Natural killer cell (primary cell): ENCODE measurements around the gene ZNF532. TPM values are rescaled to one million over a fixed set of nuclear protein-coding genes. Genes with fewer than 3 reads are reported as not detected.

Experiments used
- ATAC-seq, 3 donors: fragments of 150-1000 bp in 2 of 3; fragments of 200-7000 bp in 1 of 3; cut with Tn5 transposase; 1 replicate in 1 of 3; 2 replicates in 2 of 3; pipeline ENCODE4 v1.10.0; 2021; ENCODE audit warnings: mild to moderate bottlenecking in 2 of 3, moderate library complexity in 2 of 3
- DNase-seq, 2 donors: peaks; one replicate each; pipeline versions ENCODE4 v3.0.0 to v3.0.0-alpha.2; 2013 to 2021; ENCODE audit warnings: mixed read lengths in 1 of 2
- H3K27ac ChIP-seq: one replicate; pipeline ENCODE4 v1.5.1; 2013; ENCODE audit warnings: mild to moderate bottlenecking, low read length
- H3K27me3 ChIP-seq: one replicate; pipeline ENCODE4 v1.6.1; 2013; ENCODE audit warnings: low read length; ENCODE audit not compliant: control insufficient read depth, insufficient read depth
- H3K36me3 ChIP-seq: one replicate; pipeline ENCODE4 v1.6.1; 2013; ENCODE audit warnings: low read length; ENCODE audit not compliant: control insufficient read depth, insufficient read depth
- H3K4me1 ChIP-seq: one replicate; pipeline ENCODE4 v1.6.1; 2013; ENCODE audit warnings: low read length; ENCODE audit not compliant: control insufficient read depth, insufficient read depth
- H3K4me3 ChIP-seq: one replicate; pipeline ENCODE4 v1.5.1; 2013; ENCODE audit warnings: low read length
- H3K9me3 ChIP-seq: one replicate; pipeline ENCODE4 v1.6.1; 2013; ENCODE audit warnings: low read length; ENCODE audit not compliant: control insufficient read depth, insufficient read depth
- H3K27ac Mint-ChIP-seq, 2 donors: one replicate each; pipeline ENCODE4 v1.8.0; 2022; ENCODE audit warnings: mild to moderate bottlenecking in 2 of 2, mixed read lengths in 2 of 2, moderate library complexity in 1 of 2
- H3K27me3 Mint-ChIP-seq, 2 donors: one replicate each; pipeline ENCODE4 v1.8.0; 2022; ENCODE audit warnings: low read depth in 2 of 2, mixed read lengths in 2 of 2
- H3K36me3 Mint-ChIP-seq: one replicate; pipeline ENCODE4 v1.8.0; 2022; ENCODE audit warnings: mixed read lengths
- H3K4me1 Mint-ChIP-seq, 2 donors: one replicate each; pipeline ENCODE4 v1.8.0; 2022; ENCODE audit warnings: mixed read lengths in 2 of 2
- H3K4me3 Mint-ChIP-seq: one replicate; pipeline ENCODE4 v1.8.0; 2022; ENCODE audit warnings: mild to moderate bottlenecking, moderate library complexity, mixed read lengths
- H3K9me3 Mint-ChIP-seq, 2 donors: one replicate each; pipeline ENCODE4 v1.8.0; 2022; ENCODE audit warnings: mixed read lengths in 2 of 2
- WGBS: methylation state at CpG from one replicate; pipeline ENCODE4 v1.1.7; 2013; ENCODE audit warnings: missing lambda C conversion rate; ENCODE audit not compliant: insufficient coverage; 5-methylcytosine and 5-hydroxymethylcytosine counted together
- intact Hi-C: fragments of 100-400 bp; cut with micrococcal nuclease; formaldehyde crosslinking; loops from one replicate; pipeline ENCODE4 v1.14.2; 2022
- total RNA-seq, 4 donors: library from RNA; stranded (reverse); fragments of 120-200 nt in 1 of 4; gene quantifications; one replicate each; pipeline versions ENCODE4 v1.2.3 to v1.2.4, GENCODE V29; 2013 to 2022
- TF ChIP-seq, protein P1 (sequence below): fragments of 200-600 bp; IDR thresholded peaks from one replicate; pipeline ENCODE4 v1.8.0; 2022; ENCODE audit warnings: antibody characterized with exemption

ZNF532 gene
- total RNA-seq, 3 donors from 2014 or later (not counting 1 experiment from before 2014, with no cell fraction given), result 4.8 to 28.5 (median 6.1) TPM

GRCh38 chr18:58845928-58846724, 18.6 kb upstream of the ZNF532 start:
- intact Hi-C loops, result no loop called here
- peaks cover 5% of the 10 kb centered on the region for H3K27me3 ChIP-seq
- Mint-ChIP-seq H3K9me3 (no peaks in the 10 kb centered on the region), H3K27ac (no peak overlapping the region), H3K36me3 (no peaks in the 10 kb centered on the region), H3K4me1 (peaks cover 0 to 6% of the 10 kb centered on the region in 2 donors), H3K27me3 (peaks cover 28 to 64% of the 10 kb centered on the region in 2 donors), H3K4me3 (no peak overlapping the region)
- H3K4me1 ChIP-seq, result peaks cover 7% of the 10 kb centered on the region
- 91% methylated on average over 17 of the region's 17 CpGs for WGBS
- no peaks in the 10 kb centered on the region for H3K9me3 ChIP-seq
- no peaks in the 10 kb centered on the region for H3K36me3 ChIP-seq
- no peak overlapping the region for H3K27ac ChIP-seq
- H3K4me3 ChIP-seq, result no peak overlapping the region
- TF ChIP-seq, protein P1, sequence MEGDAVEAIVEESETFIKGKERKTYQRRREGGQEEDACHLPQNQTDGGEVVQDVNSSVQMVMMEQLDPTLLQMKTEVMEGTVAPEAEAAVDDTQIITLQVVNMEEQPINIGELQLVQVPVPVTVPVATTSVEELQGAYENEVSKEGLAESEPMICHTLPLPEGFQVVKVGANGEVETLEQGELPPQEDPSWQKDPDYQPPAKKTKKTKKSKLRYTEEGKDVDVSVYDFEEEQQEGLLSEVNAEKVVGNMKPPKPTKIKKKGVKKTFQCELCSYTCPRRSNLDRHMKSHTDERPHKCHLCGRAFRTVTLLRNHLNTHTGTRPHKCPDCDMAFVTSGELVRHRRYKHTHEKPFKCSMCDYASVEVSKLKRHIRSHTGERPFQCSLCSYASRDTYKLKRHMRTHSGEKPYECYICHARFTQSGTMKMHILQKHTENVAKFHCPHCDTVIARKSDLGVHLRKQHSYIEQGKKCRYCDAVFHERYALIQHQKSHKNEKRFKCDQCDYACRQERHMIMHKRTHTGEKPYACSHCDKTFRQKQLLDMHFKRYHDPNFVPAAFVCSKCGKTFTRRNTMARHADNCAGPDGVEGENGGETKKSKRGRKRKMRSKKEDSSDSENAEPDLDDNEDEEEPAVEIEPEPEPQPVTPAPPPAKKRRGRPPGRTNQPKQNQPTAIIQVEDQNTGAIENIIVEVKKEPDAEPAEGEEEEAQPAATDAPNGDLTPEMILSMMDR, result no peak
- no peak for DNase-seq
- ATAC-seq, result no peak

DNA sequence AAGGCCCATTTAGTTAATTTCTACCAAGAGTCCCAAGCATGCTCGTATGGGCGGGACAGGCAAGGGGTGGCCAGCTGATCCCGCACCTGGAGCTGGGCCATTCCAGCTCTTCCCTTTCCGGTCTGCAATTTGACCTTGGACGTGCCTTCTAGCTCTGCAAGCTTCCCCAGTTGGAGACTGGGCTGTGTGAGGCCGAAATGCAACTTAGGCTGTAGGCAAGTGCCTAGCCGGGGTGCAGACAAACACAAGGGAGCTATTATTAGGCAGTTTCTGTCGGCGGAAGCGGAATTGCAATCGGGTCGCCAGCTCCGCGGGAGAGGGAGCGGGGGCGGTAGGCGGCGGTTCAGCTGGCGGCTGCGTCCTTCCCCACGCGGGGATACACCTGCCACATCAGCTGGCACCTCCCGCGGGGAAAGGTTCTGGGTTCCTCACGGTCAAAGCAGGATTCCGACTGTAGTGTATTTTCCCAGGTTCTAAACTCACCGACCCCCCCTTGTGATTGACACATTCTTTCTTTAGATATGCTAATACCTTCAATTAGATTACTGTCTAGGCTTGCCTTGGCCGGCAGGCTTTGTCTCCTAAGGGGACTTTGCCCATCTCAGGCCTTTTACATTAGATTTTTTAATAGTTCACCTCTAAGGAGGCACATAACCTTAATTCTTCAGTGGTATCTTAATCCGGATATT, 17.1 kb upstream of the ZNF532 start:
- no peaks in the 10 kb centered on the region for H3K36me3 ChIP-seq
- ATAC-seq, result no peak
- H3K4me1 ChIP-seq, result peaks cover 7% of the 10 kb centered on the region
- Mint-ChIP-seq H3K27me3 (peaks cover 27 to 61% of the 10 kb centered on the region in 2 donors), H3K27ac (no peak overlapping the region), H3K4me3 (no peak overlapping the region), H3K4me1 (peaks cover 0 to 6% of the 10 kb centered on the region in 2 donors), H3K36me3 (no peaks in the 10 kb centered on the region), H3K9me3 (no peaks in the 10 kb centered on the region)
- peaks cover 5% of the 10 kb centered on the region for H3K27me3 ChIP-seq
- TF ChIP-seq, protein P1, result no peak
- 22% methylated on average over 29 of the region's 29 CpGs for WGBS
- H3K9me3 ChIP-seq, result no peaks in the 10 kb centered on the region
- H3K4me3 ChIP-seq, result no peak overlapping the region
- H3K27ac ChIP-seq, result no peak overlapping the region
- intact Hi-C loops, result no loop called here
- DNase-seq, result no peak

- peaks cover 5% of the 10 kb centered on the region for H3K27me3 ChIP-seq
- Mint-ChIP-seq H3K9me3 (no peaks in the 10 kb centered on the region), H3K27ac (no peak overlapping the region), H3K36me3 (no peaks in the 10 kb centered on the region), H3K4me3 (no peak overlapping the region), H3K27me3 (peaks cover 27 to 57% of the 10 kb centered on the region in 2 donors), H3K4me1 (peaks cover 0 to 6% of the 10 kb centered on the region in 2 donors)
- H3K9me3 ChIP-seq, result no peaks in the 10 kb centered on the region
- no peaks in the 10 kb centered on the region for H3K36me3 ChIP-seq
- H3K4me1 ChIP-seq, result peaks cover 7% of the 10 kb centered on the region
- H3K27ac ChIP-seq, result no peak overlapping the region
- DNase-seq, result no peak
- WGBS, result 93% methylated on average over 3 of the region's 3 CpGs
- ATAC-seq, result no peak
- intact Hi-C loops, result no loop called here
- TF ChIP-seq, protein P1, result no peak
- no peak overlapping the region for H3K4me3 ChIP-seq
Observed at GRCh38 chr18:58848685-58849084, 16.0 kb upstream of the ZNF532 start.
